ENCODE results near the gene OCIAD1. TPM values are rescaled to one million over a fixed set of nuclear protein-coding genes. Genes with fewer than 3 reads are reported as not detected.
A peak's percentile ranks its signal among the peaks of the same experiment; 100 is the strongest.

The OCIAD1 gene, protein sequence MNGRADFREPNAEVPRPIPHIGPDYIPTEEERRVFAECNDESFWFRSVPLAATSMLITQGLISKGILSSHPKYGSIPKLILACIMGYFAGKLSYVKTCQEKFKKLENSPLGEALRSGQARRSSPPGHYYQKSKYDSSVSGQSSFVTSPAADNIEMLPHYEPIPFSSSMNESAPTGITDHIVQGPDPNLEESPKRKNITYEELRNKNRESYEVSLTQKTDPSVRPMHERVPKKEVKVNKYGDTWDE
- 104 and 110 TPM in 2 replicates for total RNA-seq (2021)
- Bru-seq, nascent RNA = percentile 93 among the genes with signal in this experiment
- BruChase-seq, experiment 1, labeled RNA remaining after a 2-hour chase = percentile 97 among the genes with signal in this experiment
- percentile 92 among the genes with signal in this experiment for BruChase-seq, experiment 2, labeled RNA remaining after a 6-hour chase
- long read RNA-seq, transcript OCIAD1-202 (9 exons, 1,594 nt) = minor isoform, 9 of 123 reads
- long read RNA-seq, transcript OCIAD1-201 (9 exons, 1,414 nt) = major isoform, 57 of 123 reads
- long read RNA-seq, partial matches to known transcripts = 3 of 123 reads
- long read RNA-seq, other reads (novel, unspliced or antisense) = 50 of 123 reads

DNA sequence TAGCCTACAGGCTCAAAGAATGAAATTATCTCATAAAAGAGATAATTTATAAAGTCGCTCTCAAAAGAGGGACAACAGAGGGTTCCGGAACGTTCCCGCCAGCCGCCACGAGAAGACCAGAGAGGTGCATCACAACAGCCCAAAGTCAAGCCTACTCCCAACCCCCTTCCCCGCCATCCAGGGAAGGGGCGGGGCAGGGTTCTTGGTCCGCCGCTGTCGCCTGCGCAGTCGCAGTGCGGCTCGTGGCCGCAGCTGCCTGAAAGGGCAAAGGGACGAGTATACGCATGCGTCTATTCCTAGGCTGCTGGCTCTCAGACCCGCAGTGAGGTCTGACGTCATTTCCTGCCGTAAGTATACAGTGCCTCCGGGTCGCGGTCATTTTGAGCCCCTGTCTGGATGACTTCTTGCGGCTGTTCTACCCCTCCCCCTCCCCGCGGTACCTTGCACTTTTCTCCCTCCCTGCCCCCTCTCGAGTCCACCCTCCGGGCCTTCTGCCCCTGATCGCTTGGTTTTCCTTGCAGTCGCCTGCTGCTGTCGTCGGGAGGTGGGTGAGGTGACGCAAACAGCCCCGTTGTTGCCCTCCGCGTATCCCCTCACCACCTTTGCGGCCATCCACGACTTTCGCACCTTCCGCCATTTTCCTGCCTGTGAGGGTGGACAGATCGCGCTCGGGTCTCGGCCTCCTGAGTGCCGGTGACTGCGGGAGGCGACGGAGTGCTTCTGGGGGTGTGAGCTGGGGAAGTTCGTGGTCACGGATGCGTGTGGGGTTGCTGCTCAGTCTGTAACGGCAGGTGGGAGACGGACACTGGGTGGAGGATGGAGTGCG, at the start of gene OCIAD1:
Gene OCIAD1 (plus strand): TSS at position 383 of the 826 bp plus-strand sequence. CDS start 1,537 bp downstream, outside the sequence.
- Histone ChIP-seq H3K27ac (peak within 1 kb of the TSS; percentile 81), H4K20me1 (ENCODE audit: insufficient read depth) (no peaks in the 10 kb centered on the region), H3K4me1 (replicated peaks; ENCODE audit: insufficient read depth) (peaks cover 19% of the 10 kb centered on the region), H3K9me2 (ENCODE audit: insufficient read depth) (no peaks in the 10 kb centered on the region), H2AFZ (peak within 1 kb of the TSS; percentile 97), H3K36me3 (ENCODE audit: low read depth) (peaks cover 29% of the 10 kb centered on the region), H3K4me2 (peak within 1 kb of the TSS; percentile 86), H3K27me3 (ENCODE audit: insufficient read depth, low read depth) (no peaks in the 10 kb centered on the region), H3K4me3 (peak within 1 kb of the TSS; percentile 92), H3K79me2 (ENCODE audit: low read depth) (peaks cover 46% of the 10 kb centered on the region), H3K9me3 (ENCODE audit: insufficient read depth, low read depth) (no peaks in the 10 kb centered on the region), H3F3A (ENCODE audit: insufficient read depth, low read depth) (0 out of 2 replicates have a peak, but pooled peaks cover 3% of the 10 kb centered on the region)
- peak; percentile 94 to 96 for DNase-seq
- CTCF ChIA-PET = interaction anchor here (1.0 kb wide), 1 partner anchor 252 kb away, joined by 3 read pairs; no protein-coding TSS in a partner anchor
- POLR2A ChIA-PET (ENCODE audit: unreplicated experiment) = no interaction called here
- intact Hi-C loops (cut with micrococcal nuclease; ENCODE audit: unreplicated experiment) = loop anchor here (1.0 to 5.0 kb wide), 3 partner anchors 51 to 254 kb away; partner anchors contain the start of gene FRYL
- TF ChIP-seq, protein P1, sequence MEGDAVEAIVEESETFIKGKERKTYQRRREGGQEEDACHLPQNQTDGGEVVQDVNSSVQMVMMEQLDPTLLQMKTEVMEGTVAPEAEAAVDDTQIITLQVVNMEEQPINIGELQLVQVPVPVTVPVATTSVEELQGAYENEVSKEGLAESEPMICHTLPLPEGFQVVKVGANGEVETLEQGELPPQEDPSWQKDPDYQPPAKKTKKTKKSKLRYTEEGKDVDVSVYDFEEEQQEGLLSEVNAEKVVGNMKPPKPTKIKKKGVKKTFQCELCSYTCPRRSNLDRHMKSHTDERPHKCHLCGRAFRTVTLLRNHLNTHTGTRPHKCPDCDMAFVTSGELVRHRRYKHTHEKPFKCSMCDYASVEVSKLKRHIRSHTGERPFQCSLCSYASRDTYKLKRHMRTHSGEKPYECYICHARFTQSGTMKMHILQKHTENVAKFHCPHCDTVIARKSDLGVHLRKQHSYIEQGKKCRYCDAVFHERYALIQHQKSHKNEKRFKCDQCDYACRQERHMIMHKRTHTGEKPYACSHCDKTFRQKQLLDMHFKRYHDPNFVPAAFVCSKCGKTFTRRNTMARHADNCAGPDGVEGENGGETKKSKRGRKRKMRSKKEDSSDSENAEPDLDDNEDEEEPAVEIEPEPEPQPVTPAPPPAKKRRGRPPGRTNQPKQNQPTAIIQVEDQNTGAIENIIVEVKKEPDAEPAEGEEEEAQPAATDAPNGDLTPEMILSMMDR (conservative IDR thresholded peaks at IDR 0.05) = no peak
- TF ChIP-seq EZH2 (IDR thresholded peaks at IDR 0.05; ENCODE audit: low read depth) = no peak
- BruUV-seq (replicated peaks) = TSS peak; percentile 69

DNA sequence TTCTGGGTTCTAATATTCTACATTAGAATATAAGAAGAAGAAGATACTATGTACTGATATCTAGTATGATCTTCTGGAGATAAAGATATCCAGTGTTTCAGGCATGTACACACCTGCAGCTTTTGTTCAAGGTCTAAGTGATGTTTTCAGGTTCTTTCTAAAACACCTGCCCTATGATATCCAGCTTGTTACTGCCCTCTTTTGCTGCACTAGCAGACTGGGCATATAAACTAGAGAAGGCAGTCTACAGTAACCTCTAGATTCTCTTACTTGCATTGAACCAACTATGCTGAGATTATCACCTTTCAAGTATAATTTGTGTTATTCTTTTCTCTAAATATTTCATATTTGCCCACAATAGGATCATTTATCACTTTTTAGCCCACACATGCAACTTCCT, 48.9 kb upstream of the OCIAD1 start:
- Histone ChIP-seq H3K9me3 (ENCODE audit: insufficient read depth, low read depth) (no peaks in the 10 kb centered on the region), H3K4me3 (peak overlapping the region; percentile 60; the same call in 1 of the 2 replicates), H3K9me2 (ENCODE audit: insufficient read depth) (no peaks in the 10 kb centered on the region), H3K27me3 (ENCODE audit: insufficient read depth, low read depth) (no peaks in the 10 kb centered on the region), H3K4me1 (replicated peaks; ENCODE audit: insufficient read depth) (peaks cover 23% of the 10 kb centered on the region), H3K27ac (no peak overlapping the region), H2AFZ (peak overlapping the region; percentile 81; the same call in 1 of the 2 replicates), H3F3A (ENCODE audit: insufficient read depth, low read depth) (peaks cover 14% of the 10 kb centered on the region; the same call in 1 of the 2 replicates), H4K20me1 (ENCODE audit: insufficient read depth) (peaks cover 12% of the 10 kb centered on the region; the same call in 1 of the 2 replicates), H3K36me3 (ENCODE audit: low read depth) (no peaks in the 10 kb centered on the region), H3K4me2 (peak overlapping the region; percentile 80), H3K79me2 (ENCODE audit: low read depth) (peaks cover 24% of the 10 kb centered on the region)
- DNase-seq = no peak
- BruUV-seq (replicated peaks) = no TSS peak
- TF ChIP-seq, protein P1 (conservative IDR thresholded peaks at IDR 0.05) = no peak
- TF ChIP-seq EZH2 (IDR thresholded peaks at IDR 0.05; ENCODE audit: low read depth) = no peak
- intact Hi-C loops (cut with micrococcal nuclease; ENCODE audit: unreplicated experiment) = loop anchor here (2.0 to 5.0 kb wide), 3 partner anchors 55 to 653 kb away; partner anchors contain the start of gene OCIAD2
- POLR2A ChIA-PET (ENCODE audit: unreplicated experiment) = interaction anchor here (0.7 kb wide), 1 partner anchor 183 kb away, joined by 7 read pairs; no protein-coding TSS in a partner anchor
- CTCF ChIA-PET = interaction anchor here (0.6 kb wide), 1 partner anchor 673 kb away, joined by 6 read pairs; no protein-coding TSS in a partner anchor

DNA sequence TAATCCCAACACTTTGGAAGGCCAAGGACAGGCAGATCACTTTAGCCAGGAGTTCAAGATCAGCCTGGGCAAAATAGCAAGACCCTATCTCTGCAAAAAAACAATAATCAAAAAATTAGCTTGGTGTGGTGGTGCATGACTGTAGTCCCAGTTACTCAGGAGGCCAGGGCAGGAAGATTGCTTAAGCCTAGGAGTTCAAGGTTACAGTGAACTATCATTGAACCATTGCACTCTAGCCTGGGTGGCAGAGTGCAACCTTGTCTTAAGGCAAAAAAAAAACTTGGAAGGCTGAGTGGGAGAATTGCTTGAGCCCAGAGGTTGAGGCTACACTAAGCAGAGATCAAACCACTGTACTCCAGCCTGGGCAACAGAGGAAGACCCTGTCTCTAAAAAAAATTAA, 45.6 kb upstream of the OCIAD1 start:
- no TSS peak for BruUV-seq (replicated peaks)
- CTCF ChIA-PET = no interaction called here
- no peak overlapping the region for H3K4me3 ChIP-seq

More for the DNA sequence above, 45.6 kb upstream of the OCIAD1 start:
- POLR2A ChIA-PET (ENCODE audit: unreplicated experiment) = no interaction called here
- DNase-seq = no peak
- Histone ChIP-seq H3K36me3 (ENCODE audit: low read depth) (no peaks in the 10 kb centered on the region), H3K27ac (no peak overlapping the region), H3K9me3 (ENCODE audit: insufficient read depth, low read depth) (no peaks in the 10 kb centered on the region), H3K27me3 (ENCODE audit: insufficient read depth, low read depth) (no peaks in the 10 kb centered on the region), H4K20me1 (ENCODE audit: insufficient read depth) (no peaks in the 10 kb centered on the region), H3F3A (ENCODE audit: insufficient read depth, low read depth) (peaks cover 7% of the 10 kb centered on the region; the same call in 1 of the 2 replicates), H3K4me1 (replicated peaks; ENCODE audit: insufficient read depth) (peaks cover 10% of the 10 kb centered on the region), H3K4me2 (no peak overlapping the region), H2AFZ (no peak overlapping the region), H3K9me2 (ENCODE audit: insufficient read depth) (no peaks in the 10 kb centered on the region), H3K79me2 (ENCODE audit: low read depth) (no peaks in the 10 kb centered on the region)
- TF ChIP-seq, protein P1 (conservative IDR thresholded peaks at IDR 0.05) = no peak
- TF ChIP-seq EZH2 (IDR thresholded peaks at IDR 0.05; ENCODE audit: low read depth) = no peak
- intact Hi-C loops (cut with micrococcal nuclease; ENCODE audit: unreplicated experiment) = no loop called here
